HG03139 (cell line): ENCODE results near the gene APOC3.
"Not testable (repeated sequence)": the region's sequence is repeated elsewhere in the genome, so short reads cannot be mapped to it uniquely, and the experiment has no call there.

ENCODE experiments used
- ATAC-seq: cut with Tn5 transposase; IDR thresholded peaks from one replicate; pipeline ENCODE4 v1.9.1; 2021; ENCODE audit not compliant: unreplicated experiment

The APOC3 gene

GRCh38 chr11:116830184-116830912, 641 bp downstream of the APOC3 start:
- no peak for ATAC-seq

DNA sequence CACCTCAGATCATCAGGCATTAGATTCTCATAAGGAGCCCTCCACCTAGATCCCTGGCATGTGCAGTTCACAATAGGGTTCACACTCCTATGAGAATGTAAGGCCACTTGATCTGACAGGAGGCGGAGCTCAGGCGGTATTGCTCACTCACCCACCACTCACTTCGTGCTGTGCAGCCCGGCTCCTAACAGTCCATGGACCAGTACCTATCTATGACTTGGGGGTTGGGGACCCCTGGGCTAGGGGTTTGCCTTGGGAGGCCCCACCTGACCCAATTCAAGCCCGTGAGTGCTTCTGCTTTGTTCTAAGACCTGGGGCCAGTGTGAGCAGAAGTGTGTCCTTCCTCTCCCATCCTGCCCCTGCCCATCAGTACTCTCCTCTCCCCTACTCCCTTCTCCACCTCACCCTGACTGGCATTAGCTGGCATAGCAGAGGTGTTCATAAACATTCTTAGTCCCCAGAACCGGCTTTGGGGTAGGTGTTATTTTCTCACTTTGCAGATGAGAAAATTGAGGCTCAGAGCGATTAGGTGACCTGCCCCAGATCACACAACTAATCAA, 2.2 kb downstream of the APOC3 start:
- no peak for ATAC-seq

DNA sequence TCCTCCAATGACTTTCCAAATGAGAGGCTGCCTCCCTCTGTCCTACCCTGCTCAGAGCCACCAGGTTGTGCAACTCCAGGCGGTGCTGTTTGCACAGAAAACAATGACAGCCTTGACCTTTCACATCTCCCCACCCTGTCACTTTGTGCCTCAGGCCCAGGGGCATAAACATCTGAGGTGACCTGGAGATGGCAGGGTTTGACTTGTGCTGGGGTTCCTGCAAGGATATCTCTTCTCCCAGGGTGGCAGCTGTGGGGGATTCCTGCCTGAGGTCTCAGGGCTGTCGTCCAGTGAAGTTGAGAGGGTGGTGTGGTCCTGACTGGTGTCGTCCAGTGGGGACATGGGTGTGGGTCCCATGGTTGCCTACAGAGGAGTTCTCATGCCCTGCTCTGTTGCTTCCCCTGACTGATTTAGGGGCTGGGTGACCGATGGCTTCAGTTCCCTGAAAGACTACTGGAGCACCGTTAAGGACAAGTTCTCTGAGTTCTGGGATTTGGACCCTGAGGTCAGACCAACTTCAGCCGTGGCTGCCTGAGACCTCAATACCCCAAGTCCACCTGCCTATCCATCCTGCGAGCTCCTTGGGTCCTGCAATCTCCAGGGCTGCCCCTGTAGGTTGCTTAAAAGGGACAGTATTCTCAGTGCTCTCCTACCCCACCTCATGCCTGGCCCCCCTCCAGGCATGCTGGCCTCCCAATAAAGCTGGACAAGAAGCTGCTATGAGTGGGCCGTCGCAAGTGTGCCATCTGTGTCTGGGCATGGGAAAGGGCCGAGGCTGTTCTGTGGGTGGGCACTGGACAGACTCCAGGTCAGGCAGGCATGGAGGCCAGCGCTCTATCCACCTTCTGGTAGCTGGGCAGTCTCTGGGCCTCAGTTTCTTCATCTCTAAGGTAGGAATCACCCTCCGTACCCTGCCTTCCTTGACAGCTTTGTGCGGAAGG, 2.9 kb downstream of the APOC3 start:
- ATAC-seq = no peak

GRCh38 chr11:116833491-116833815, 3.7 kb downstream of the APOC3 start:
- ATAC-seq = no peak

DNA sequence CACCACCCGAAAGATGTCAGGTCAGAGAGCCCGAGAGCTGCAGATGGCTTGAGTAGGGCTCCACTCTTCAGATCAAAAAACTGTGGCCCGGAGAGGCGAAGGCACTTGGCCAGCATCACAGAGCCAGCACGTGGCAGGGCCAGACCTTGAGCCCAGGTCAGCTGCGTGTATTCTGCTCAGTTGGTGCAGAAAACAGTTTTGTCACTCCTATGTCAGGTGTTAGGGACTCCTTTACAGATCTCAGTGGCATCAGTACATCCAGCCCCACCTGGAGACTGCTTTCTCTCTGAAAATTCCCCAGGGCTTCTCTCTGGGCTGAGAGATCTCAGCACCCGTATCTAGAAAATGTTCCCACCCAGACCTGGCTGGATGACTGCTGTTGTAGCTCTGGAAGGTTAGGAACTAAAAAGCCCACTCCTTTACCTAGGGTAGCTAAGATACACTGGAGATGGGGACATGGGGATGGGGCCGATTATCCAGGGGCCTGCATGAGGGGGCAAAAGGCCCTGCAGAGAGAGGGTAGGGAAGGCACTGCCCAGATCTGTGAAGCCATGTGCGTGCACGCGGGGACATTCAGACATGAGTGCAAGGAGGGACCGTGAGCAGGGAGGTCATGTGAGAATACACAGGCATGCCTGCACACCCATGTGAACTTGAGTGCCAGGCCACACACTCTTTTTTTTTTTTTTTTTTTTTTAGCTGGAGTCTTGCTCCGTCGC, 4.3 kb downstream of the APOC3 start:
- ATAC-seq = no peak

GRCh38 chr11:116834535-116835041, 4.9 kb downstream of the APOC3 start:
- ATAC-seq = not testable (repeated sequence)

DNA sequence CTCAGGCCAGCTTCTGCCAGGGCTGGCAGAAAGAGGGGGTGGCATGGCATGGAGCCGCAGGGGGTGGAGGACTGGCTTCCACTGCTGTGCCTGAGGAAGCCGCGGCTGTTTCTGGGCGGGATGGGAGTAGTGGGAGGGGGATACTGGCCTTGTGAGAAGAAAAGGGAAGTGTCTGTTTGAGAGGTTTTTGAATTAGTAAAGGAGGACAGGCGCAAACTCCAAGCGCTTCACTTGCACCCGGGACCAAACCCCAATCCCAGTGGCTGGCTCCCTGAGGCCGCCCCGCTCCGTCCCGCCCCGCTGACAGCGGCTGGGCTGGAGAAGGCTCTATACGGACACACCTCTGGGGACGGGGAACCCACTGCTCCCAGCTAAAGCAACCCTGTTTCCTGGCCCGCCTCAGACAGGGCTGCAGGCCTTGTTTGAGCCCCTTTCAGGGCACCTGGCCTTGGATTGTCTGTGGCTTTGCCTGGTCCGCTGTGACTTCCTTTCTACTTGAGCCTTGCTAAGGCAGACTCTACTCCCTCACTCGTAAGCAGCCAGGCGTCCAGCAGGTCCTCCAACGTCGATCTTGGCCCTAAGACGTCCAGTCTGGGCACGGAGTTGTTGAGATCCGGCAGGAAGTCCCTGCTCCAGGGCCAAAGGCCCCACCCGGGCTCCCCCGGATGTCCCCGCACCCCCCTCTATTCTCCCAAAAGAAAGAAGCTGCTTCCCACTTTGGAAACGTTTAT, 5.5 kb downstream of the APOC3 start:
- peak; percentile 37 for ATAC-seq

- peak; percentile 77 for ATAC-seq
Measured at GRCh38 chr11:116835791-116836631, 6.3 kb downstream of the APOC3 start.

- ATAC-seq = no peak
Measured at GRCh38 chr11:116836632-116836991, 6.9 kb downstream of the APOC3 start.

DNA sequence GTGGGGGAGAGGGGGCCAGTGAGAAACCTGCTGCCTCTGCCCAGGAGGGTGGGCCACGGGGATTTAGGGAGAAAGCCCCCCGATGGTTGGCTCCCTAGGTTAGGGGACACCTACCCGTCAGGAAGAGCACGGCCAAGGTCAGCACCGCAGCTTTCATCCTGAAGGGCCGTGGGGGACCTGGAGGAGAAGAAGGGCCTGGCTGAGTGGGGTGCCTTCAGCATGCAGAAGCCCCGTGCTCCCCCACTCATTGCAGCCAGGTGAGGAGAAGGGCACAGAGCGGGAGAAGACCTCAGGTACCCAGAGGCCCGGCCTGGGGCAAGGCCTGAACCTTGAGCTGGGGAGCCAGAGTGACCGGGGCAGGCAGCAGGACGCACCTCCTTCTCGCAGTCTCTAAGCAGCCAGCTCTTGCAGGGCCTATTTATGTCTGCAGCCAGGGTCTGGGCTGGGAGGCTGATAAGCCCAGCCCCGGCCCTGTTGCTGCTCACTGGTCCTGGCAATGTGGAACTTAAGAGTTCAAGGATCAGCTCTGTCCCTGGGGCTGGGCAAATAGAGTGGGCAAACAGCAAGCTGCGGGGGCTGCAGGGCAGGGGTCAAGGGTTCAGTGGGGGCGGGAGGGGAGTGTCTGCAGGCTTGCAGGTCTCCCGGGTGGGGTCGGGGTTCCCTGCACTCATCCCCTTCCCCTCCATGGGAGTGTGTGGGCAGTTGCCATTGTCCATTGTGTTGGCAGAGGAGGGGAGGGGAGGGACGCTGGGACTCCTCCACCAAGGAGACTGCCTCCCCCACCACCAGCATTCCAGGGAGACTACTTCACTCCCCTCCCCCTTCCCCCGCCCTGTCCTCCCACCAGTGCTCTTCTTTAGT, 7.8 kb downstream of the APOC3 start, which contains the start of gene APOA1:
Gene APOA1 (minus strand): TSS at position 392 of the 861 bp plus-strand sequence. CDS start 235 bp downstream, at position 157.
- ATAC-seq = no peak

GRCh38 chr11:116838321-116839084, 8.8 kb downstream of the APOC3 start:
- no peak for ATAC-seq

DNA sequence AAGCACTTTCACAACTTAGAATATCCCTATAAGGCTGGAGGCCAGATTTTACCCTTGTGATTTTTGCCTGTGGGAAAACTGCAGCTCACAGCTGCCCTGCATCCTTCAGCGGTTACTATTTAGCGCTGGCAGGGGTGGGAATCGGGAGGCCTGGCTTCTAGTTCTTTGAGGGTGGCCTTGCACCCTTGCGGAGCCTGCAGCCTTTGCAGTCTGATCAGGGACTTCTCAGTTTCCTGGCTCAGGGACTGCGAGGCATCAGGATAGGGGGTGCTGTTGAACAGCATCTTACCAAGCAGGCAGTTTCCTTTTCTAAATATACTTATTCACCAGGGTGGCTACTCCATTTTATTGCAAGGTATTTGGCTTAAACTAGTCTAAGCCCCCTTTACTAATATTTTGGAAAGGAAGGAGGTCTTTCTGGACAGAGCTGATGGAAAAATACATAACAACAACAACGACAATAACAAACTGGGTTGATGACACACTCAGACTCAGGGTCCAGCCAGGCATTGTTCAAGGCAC, 10.6 kb downstream of the APOC3 start:
- ATAC-seq = no peak

DNA sequence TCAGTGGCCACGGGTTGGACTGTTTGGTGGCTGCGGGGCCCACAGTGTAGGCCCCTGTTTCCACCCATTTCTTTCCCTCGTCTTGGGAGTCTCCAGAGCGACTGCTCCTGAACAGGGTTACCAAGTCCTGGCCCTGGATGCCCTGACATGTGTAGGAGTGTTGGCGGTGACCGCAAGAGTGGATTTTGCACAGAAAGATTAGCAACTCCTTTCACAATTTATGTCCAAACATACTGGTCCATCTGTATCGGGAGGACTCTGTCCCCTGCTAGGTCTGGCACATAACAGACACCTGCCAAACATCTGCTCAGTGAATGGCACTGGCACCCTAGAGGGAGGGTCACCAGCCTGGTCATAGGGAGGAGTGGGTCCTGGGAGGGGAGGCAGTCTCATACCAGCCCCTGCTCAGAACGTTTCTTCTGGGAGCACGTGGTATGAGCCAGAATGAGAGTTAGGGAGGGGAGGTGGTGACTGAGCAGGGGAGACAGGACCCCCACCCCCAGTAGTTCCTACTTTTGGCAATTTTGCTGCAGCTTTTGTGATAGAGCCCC, 11.1 kb downstream of the APOC3 start:
- ATAC-seq = no peak

GRCh38 chr11:116842117-116842516, 12.4 kb downstream of the APOC3 start:
- no peak for ATAC-seq

DNA sequence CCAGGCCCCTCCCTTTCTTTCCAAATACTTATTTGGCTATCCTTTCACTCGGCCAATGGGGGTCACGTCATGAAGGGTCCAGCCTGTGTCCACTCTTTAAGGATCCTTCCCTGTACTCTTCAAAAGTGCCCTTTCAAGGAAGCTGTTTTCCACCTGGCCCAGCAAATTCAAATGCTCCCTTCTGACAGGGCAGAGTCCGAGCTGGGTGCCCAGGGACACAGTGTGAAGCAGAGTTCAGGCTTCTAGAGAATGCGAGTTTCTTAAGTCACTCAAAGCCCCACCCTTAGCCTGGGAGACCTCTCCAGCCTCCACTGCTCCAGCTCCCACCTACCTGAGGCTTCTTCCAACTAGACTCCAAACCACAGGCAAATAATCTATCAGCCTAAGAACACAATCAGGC, 13.2 kb downstream of the APOC3 start:
- ATAC-seq = no peak

DNA sequence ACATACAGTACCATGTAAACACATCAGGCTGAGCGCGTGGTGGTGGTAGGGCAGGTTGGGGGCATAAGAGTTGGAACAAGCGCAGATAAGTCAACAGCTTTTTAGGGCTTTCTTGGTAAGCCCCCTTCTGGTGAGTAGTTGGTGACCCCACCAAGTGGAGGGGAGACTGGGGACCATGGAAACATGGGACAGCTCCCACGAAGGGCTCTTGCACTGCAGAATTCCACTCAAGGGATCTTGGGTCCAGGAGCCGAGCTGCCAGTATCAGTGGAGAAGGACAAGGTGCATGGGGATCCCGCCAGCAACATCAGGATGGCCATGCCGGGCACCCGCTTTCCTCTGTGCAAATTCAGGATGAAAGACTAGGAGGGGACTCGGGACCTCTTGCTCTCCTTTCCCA, 14.0 kb downstream of the APOC3 start:
- no peak for ATAC-seq

GRCh38 chr11:116844722-116845121, 15.0 kb downstream of the APOC3 start:
- ATAC-seq = no peak
